H4 (cell line): ENCODE measurements around the gene DFFA. TPM values are rescaled to one million over a fixed set of nuclear protein-coding genes. Genes with fewer than 3 reads are reported as not detected.
A peak's percentile ranks its signal among the peaks of the same experiment; 100 is the strongest.

Experiments used
- DNase-seq: peaks from one replicate; pipeline ENCODE4 v3.0.0-alpha.2; 2015; ENCODE audit warnings: low spot score
- total RNA-seq: library from RNA; depleted of rRNA; stranded (reverse); fragments of >200 nt; shearing (Covaris generic); gene quantifications from 2 replicates; pipeline ENCODE4 v1.2.3, GENCODE V29; 2014; rRNA removed

Gene DFFA, protein sequence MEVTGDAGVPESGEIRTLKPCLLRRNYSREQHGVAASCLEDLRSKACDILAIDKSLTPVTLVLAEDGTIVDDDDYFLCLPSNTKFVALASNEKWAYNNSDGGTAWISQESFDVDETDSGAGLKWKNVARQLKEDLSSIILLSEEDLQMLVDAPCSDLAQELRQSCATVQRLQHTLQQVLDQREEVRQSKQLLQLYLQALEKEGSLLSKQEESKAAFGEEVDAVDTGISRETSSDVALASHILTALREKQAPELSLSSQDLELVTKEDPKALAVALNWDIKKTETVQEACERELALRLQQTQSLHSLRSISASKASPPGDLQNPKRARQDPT
- 28.8 and 36.8 TPM in 2 replicates for total RNA-seq

- peak; percentile 96 for DNase-seq
Observed at GRCh38 chr1:10472220-10473144, at the start of gene DFFA. TSS of gene DFFA (minus strand) at chr1:10472529. CDS start at chr1:10472458, 71 bp downstream.

- no peak for DNase-seq
Observed at GRCh38 chr1:10521537-10522157, 49.3 kb upstream of the DFFA start.

DNA sequence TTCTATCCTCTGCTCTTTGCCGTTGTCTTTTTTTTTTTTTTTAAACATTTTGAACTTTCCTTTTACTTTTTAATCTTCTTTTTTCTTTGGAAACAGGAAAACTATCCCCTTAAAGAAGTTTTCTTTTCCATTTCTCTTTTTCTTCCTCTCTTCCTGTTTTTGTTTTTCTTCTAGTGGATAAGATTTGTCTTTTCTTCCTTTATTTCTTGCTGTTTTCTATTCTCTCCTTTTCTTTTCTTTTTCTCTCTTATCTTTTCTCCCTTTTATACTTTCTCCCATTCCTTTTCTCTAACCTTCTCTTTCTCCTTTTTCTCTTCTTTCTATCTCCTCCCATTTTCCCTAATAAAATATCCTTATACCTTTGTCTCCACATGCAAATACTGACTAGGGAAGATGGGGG is 48.6 kb upstream of the DFFA start:
- DNase-seq: no peak

GRCh38 chr1:10520497-10520896 is 48.2 kb upstream of the DFFA start:
- no peak for DNase-seq

DNA sequence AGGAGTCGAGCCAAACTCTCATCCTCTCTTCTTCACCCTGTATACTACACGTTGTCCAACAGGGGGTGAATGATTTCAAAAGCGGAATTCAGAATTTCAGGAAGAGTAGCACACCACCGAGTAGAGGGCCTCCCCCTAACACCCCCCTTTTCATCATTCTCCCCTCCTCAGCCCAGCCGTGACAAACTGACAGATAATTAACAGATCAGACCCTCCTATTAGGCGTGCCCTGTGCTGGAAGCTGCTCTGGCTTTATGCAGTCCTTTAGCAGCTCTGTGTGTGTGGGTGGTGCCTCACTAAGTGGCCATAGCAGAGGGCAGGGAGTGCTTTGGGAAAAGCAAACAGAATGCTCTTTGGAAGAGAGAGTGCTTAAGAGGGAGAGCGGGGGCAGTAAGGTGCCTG is 46.7 kb upstream of the DFFA start:
- DNase-seq: no peak

DNA sequence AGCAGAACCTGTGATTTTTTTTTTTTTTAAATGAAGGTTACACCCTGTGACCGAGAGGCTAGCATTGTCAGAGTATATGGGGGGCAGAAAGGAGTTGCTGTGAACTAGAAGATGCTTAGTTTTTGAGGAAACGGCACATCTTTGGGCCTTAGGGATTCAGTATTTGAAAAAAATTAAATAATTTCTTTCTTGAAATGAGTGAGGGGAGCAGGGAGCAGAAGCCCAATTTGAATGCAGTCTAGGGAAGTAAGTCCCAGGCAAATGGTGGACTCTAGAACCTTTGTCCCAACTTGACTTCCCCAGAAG is 45.3 kb upstream of the DFFA start:
- no peak for DNase-seq

- DNase-seq: no peak
Observed at GRCh38 chr1:10516925-10517676, 44.8 kb upstream of the DFFA start.

DNA sequence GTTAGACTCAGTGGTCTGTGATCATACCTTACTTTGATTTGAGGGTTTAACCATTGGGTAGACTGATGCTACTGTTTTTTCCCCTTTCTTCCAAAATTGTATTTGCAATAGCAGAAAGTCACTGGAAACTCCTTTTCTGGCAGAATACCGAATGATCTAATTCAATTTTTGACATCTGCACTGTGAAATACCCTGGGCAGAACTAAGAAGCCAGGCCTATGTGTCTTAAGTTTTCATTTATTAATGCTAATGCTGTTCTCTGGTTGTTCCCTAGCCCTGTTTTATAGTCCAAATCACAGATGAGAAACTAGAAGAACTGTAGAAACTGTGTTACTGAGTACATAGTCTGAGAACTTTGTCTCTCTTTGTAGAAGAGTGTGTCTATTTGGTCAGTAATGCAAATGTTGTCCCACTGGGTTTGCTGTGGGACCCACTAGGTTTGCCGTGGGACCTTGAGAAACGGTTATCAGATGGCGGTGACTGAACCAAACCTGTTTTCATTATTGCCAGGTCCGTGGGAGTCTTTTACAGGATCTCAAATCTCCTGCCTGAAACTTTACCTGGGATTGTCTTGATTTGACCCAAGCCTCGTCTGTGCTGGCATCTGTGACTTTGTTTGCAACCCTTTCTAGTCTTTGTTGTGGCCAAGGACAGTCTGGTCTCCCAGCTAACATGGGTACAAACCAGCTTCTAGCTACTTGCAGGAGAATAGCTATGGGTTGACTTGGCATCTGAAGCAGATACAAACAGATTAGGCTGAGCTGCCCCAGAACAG is 43.8 kb upstream of the DFFA start:
- no peak for DNase-seq

DNA sequence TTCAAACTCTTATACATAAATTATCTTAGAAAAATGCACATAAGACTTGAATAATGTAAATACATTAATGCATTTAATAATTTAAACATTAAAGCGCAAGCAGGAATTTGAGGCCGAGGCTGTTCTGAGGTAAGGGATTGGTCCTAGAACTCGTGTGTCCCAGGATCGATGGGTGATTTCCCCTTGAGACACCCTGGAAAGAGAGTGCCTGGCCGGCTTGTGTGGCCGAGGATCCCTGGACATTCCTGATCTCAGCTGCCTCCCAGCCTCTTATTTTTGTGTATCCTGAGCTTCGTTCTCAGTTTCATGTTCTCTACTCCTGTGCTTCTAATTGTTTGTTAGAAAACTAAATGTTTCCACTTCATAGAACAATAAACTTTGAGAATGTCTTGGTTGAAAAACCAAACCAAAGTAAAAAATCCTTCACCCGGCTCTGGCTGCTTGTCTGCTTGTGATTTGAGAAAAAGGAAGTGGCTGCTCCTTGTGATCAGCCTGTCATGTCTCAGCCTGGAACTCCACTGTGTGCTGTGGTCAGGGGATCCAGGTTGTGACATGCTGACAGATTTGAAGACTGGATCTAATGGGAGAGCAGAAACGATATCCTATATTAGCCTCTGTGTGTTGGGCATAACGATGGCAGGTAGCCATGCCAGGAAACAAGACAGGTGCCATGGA is 43.1 kb upstream of the DFFA start:
- DNase-seq: no peak

- peak; percentile 28 for DNase-seq
Observed at GRCh38 chr1:10514490-10515235, 42.3 kb upstream of the DFFA start.

GRCh38 chr1:10513199-10513598 is 40.9 kb upstream of the DFFA start:
- no peak for DNase-seq

- DNase-seq: no peak
Observed at GRCh38 chr1:10511494-10511885, 39.2 kb upstream of the DFFA start.

- peak; percentile 72 for DNase-seq
Observed at GRCh38 chr1:10510520-10511493, 38.5 kb upstream of the DFFA start.

DNA sequence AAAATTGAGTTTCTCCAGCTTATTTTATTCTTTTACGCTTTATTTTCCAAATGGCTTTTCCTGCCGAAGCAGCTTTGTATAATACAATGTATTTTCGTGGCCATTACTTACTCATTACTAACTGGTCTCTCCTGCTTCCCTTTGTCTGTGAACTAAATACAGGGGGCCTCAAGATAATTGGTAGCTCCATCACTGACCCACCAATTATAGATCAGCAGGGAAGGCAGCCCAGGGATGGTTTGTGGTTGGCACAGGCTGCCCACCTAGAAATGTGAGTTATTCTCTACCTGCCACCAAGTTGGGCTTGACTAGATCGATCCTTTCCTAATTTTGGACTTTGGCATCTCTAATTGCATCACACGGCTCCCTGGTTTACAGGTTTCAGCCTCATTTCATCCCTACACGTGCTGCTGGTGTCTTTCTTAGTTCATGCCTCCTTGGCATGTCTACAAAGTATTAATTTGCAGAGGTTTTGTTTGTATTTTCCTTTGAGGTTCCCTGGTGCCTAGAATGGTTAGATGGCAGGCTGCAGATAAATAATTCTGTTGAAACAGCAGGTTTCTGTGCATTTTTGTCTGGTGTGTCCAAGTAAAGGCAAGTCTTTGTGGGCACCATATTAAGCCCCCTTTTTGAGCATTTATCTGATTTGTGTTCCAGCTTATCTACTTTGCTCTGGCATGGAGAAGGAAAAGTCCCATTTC is 37.6 kb upstream of the DFFA start:
- no peak for DNase-seq

DNA sequence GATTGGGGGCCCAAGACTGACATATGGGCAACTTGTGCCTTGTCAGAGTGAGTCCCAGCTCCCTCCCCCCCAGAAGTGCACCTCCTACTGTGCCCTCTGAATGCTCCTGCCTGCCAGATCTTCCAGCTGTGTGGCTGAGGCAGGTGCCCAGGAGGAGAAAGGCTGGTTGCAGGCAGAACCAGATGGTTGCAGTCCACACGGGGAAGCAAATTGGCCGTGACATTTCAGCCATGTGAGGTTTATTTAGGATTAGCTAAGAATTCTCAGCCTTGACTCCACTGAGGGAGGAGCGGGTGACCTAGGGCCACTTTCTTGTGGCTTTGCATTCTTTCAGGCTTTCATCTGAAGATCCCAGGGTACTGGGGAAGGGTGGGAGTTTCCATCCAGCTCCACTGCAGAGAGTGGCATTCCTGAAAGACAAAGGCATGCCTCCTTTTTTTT is 36.2 kb upstream of the DFFA start:
- peak; percentile 51 for DNase-seq

- peak; percentile 72 for DNase-seq
Observed at GRCh38 chr1:10507111-10507879, 35.0 kb upstream of the DFFA start.

- no peak for DNase-seq
Observed at GRCh38 chr1:10506677-10507047, 34.3 kb upstream of the DFFA start.
